Erythroblast (primary cell): ENCODE measurements around the gene GPS1.

ENCODE experiments used
- GATA1 ChIP-seq: IDR thresholded peaks from 2 replicates; pipeline ENCODE4 v1.6.1; 2011; ENCODE audit warnings: low read depth, mild to moderate bottlenecking, control low read depth, low read length, moderate library complexity
- POLR2A ChIP-seq: IDR thresholded peaks from 2 replicates; pipeline ENCODE4 v1.6.1; 2011; ENCODE audit warnings: mild to moderate bottlenecking, low read length

- TF ChIP-seq POLR2A = no peak
- TF ChIP-seq GATA1 = no peak
These were observed 36.3 kb upstream of the GPS1 start for GRCh38 chr17:82015311-82015971.
